ENCODE data around the gene SERINC5. TPM values are rescaled to one million over a fixed set of nuclear protein-coding genes. Genes with fewer than 3 reads are reported as not detected.

The SERINC5 gene
- total and polyA plus RNA-seq, 3 donors from 2014 or later: 62.3 to 217 (median 158) TPM

GRCh38 chr5:80239680-80240367 is 16.0 kb downstream of the SERINC5 start:
- Histone ChIP-seq H3K9me3 (no peaks in the 10 kb centered on the region), H3K27ac (peak overlapping the region; percentile 56 to 77), H3K4me1 (peaks cover 44% of the 10 kb centered on the region), H3K4me3 (no peak overlapping the region), H3K36me3 (ENCODE audit: low read depth, missing control alignments) (no peaks in the 10 kb centered on the region), H3K27me3 (no peaks in the 10 kb centered on the region)
- 34 to 36% methylated on average over 4 of the region's 4 CpGs for WGBS, 2 donors
- intact Hi-C loops (cut with DNase I; ENCODE audit: low total_unique reads): no loop called here
- peak; percentile 61 for DNase-seq
- TF ChIP-seq POLR2A (IDR thresholded peaks at IDR 0.05): no peak
- TF ChIP-seq CTCF (IDR thresholded peaks at IDR 0.05): no peak

GRCh38 chr5:80238778-80239679 is 16.8 kb downstream of the SERINC5 start:
- TF ChIP-seq POLR2A (IDR thresholded peaks at IDR 0.05) (no peak), CTCF (IDR thresholded peaks at IDR 0.05) (no peak)
- H3K36me3 ChIP-seq (ENCODE audit: low read depth, missing control alignments): no peaks in the 10 kb centered on the region
- 22 to 24% methylated on average over 8 of the region's 8 CpGs for WGBS, 2 donors
- no peak overlapping the region for H3K4me3 ChIP-seq
- H3K9me3 ChIP-seq: no peaks in the 10 kb centered on the region
- H3K27me3 ChIP-seq: no peaks in the 10 kb centered on the region
- intact Hi-C loops (cut with DNase I; ENCODE audit: low total_unique reads): no loop called here
- peak overlapping the region; percentile 56 to 77 for H3K27ac ChIP-seq
- H3K4me1 ChIP-seq: peaks cover 36% of the 10 kb centered on the region
- peak; percentile 81 for DNase-seq

GRCh38 chr5:80238097-80238496 is 17.8 kb downstream of the SERINC5 start:
- H3K9me3 ChIP-seq: no peaks in the 10 kb centered on the region
- DNase-seq: no peak
- peaks cover 36% of the 10 kb centered on the region for H3K4me1 ChIP-seq
- WGBS, 2 donors: 58 to 71% methylated on average over 7 of the region's 7 CpGs
- H3K4me3 ChIP-seq: no peak overlapping the region
- peak overlapping the region; percentile 17 to 56 for H3K27ac ChIP-seq
- TF ChIP-seq CTCF (IDR thresholded peaks at IDR 0.05) (no peak), POLR2A (IDR thresholded peaks at IDR 0.05) (no peak)
- no peaks in the 10 kb centered on the region for H3K36me3 ChIP-seq (ENCODE audit: low read depth, missing control alignments)
- no peaks in the 10 kb centered on the region for H3K27me3 ChIP-seq
- intact Hi-C loops (cut with DNase I; ENCODE audit: low total_unique reads): no loop called here

- Histone ChIP-seq H3K9me3 (no peaks in the 10 kb centered on the region), H3K27me3 (no peaks in the 10 kb centered on the region), H3K36me3 (ENCODE audit: low read depth, missing control alignments) (no peaks in the 10 kb centered on the region), H3K27ac (no peak overlapping the region), H3K4me3 (no peak overlapping the region), H3K4me1 (peaks cover 36% of the 10 kb centered on the region)
- no peak for TF ChIP-seq POLR2A (IDR thresholded peaks at IDR 0.05)
- no peak for TF ChIP-seq CTCF (IDR thresholded peaks at IDR 0.05)
- 85 to 88% methylated on average over 5 of the region's 5 CpGs for WGBS, 2 donors
- no peak for DNase-seq
- intact Hi-C loops (cut with DNase I; ENCODE audit: low total_unique reads): no loop called here
Measured at GRCh38 chr5:80237243-80237642, 18.6 kb downstream of the SERINC5 start.

Measured in testis (tissue), 3 donors.